GM18508 (cell line): Measurements from ENCODE around the gene TNXB.

Source experiments
- ATAC-seq: cut with Tn5 transposase; IDR thresholded peaks from one replicate; pipeline ENCODE4 v1.9.1; 2021; ENCODE audit warnings: moderate number of reproducible peaks; ENCODE audit not compliant: insufficient read depth, unreplicated experiment

The TNXB gene, protein sequence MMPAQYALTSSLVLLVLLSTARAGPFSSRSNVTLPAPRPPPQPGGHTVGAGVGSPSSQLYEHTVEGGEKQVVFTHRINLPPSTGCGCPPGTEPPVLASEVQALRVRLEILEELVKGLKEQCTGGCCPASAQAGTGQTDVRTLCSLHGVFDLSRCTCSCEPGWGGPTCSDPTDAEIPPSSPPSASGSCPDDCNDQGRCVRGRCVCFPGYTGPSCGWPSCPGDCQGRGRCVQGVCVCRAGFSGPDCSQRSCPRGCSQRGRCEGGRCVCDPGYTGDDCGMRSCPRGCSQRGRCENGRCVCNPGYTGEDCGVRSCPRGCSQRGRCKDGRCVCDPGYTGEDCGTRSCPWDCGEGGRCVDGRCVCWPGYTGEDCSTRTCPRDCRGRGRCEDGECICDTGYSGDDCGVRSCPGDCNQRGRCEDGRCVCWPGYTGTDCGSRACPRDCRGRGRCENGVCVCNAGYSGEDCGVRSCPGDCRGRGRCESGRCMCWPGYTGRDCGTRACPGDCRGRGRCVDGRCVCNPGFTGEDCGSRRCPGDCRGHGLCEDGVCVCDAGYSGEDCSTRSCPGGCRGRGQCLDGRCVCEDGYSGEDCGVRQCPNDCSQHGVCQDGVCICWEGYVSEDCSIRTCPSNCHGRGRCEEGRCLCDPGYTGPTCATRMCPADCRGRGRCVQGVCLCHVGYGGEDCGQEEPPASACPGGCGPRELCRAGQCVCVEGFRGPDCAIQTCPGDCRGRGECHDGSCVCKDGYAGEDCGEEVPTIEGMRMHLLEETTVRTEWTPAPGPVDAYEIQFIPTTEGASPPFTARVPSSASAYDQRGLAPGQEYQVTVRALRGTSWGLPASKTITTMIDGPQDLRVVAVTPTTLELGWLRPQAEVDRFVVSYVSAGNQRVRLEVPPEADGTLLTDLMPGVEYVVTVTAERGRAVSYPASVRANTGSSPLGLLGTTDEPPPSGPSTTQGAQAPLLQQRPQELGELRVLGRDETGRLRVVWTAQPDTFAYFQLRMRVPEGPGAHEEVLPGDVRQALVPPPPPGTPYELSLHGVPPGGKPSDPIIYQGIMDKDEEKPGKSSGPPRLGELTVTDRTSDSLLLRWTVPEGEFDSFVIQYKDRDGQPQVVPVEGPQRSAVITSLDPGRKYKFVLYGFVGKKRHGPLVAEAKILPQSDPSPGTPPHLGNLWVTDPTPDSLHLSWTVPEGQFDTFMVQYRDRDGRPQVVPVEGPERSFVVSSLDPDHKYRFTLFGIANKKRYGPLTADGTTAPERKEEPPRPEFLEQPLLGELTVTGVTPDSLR (N-terminal part only)

DNA sequence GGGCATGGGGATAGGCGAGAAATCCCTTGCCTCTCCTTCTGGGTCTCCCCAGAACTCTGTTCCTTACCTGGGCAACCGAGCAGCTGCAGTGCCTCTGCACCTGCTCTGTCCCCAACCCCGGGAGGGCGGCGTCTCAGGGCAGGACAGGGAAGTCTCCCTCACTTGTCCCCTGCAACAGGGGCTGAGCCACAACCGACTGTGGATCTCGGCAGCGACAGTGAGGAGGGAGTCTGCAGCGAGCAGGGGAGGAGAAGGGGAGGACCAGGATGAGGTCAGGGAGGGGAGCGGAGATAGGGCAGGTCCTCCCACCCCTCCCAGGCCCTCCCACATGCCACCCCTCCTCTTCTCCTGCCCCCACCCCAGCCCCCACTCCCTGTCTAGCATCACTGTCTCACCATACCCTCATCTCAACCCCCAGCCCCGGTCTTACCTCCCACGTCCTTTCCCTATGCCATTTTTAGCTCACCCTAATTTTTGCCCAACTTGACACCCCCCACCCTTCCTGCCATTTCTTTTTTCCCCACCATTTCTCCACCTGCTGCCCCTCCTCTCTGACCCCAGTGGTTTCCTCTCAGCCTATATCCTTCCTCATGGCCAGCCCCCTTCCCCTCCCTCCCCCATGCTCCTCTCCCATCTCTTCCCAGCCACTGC, at the start of gene TNXB:
Gene TNXB, minus strand, starts transcription at position 225 of the 651 bp plus-strand sequence. CDS start 11,140 bp downstream, outside the sequence.
- no peak for ATAC-seq

DNA sequence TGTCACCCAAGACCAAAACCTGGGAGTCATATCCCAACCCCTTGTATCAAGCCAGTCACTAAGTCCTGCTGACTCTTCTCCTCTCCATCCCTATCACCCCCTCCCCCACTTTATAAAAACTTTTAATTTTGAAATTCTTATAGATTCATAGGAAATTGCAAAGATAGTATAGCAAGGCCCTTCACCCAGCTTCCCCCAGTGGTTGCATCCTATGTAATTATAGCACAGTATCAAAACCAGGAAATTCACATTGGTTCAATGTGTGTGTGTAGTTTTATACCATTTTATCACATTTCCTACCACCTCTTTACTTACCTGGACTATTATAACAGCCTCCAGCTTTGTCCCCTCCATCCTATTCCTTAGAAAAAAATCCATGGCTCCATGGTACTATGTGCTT, 48.9 kb upstream of the TNXB start:
- ATAC-seq: no peak

DNA sequence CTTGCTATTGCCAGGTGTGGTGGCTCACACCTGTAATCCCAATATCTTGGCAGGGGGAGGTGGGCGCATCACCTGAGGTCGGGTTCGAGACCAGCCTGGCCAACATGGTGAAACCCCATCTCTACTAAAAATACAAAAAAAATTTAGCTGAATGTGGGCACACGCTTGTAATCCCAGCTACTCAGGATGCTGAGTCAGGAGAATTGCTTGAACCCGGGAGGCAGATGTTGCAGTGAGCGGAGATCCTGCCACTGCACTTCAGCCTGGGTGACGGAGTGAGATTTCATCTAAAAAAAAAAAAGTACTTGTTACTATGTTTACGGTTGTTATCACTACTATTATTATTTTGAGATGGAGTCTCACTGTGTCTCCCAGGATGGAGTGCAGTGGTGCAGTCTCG, 47.8 kb upstream of the TNXB start:
- no peak for ATAC-seq

DNA sequence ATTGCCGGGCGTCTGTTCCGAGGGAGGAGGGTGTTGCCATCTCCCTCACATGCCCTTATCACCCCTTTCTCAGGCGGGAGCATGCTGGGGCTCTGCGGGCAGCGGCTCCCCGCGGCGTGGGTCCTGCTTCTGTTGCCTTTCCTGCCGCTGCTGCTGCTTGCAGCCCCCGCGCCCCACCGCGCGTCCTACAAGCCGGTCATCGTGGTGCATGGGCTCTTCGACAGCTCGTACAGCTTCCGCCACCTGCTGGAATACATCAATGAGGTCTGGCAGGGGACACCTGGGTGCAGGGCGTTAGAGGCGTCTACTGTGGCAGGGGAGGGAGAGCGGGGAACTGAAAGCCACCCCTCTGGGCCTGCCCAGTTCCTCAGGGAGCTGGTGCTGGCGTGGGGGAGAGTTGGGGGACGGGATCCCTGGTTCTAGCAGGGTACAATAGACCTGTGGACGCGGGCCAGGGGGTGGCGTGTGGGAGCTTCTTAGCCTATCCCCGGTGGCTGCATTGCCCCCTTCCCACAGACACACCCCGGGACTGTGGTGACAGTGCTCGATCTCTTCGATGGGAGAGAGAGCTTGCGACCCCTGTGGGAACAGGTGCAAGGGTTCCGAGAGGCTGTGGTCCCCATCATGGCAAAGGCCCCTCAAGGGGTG, 45.5 kb upstream of the TNXB start:
- no peak for ATAC-seq

DNA sequence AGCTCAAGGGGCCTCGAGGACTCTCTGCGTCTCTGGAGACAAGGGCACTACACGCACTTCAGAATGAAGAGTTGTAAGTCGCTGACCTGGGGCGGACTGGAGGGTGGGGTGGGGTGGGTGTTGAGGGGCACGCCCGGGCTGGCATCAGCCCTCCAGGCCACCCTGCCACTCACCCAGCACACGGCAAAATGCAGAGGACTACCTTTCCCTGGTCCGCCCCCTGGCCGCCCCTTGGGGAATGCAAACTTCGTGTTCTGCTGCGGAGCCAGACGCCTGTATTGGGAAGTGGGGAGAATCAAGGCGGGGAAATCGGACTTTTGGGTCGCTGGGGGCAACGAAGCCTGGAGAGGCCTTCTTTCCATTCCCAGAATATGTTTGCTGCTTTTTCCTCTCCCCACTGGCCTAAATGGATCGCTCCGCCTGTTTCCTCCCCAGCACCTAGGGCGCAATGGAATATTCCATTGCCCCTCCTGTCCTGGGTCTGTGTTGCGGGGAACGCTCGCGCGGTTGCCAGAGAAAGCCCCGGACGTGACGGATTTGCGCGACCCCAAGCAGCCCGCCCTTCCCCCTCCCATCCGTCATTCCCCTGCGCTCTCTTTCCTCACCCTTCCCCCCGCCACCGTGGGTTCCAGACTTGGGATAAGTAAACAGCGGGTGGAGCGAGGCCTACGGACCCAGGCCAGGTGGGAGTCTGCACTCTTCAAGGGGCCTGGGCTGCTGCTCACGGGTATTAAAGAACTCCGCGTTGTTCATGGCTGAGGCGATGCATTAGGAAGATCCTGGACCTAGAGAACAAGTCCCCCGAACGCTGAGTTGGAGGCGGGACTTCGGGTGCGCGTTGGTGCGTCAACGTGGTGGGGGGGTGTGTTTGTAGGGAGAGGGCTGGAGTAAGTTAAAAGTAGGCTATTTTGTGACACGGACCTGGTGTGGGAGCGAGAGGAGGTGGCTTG, 44.7 kb upstream of the TNXB start, which contains the start of gene PPT2:
Gene PPT2, plus strand, starts transcription at position 578 of the 950 bp plus-strand sequence. CDS start 454 bp downstream, outside the sequence.
- no peak for ATAC-seq

DNA sequence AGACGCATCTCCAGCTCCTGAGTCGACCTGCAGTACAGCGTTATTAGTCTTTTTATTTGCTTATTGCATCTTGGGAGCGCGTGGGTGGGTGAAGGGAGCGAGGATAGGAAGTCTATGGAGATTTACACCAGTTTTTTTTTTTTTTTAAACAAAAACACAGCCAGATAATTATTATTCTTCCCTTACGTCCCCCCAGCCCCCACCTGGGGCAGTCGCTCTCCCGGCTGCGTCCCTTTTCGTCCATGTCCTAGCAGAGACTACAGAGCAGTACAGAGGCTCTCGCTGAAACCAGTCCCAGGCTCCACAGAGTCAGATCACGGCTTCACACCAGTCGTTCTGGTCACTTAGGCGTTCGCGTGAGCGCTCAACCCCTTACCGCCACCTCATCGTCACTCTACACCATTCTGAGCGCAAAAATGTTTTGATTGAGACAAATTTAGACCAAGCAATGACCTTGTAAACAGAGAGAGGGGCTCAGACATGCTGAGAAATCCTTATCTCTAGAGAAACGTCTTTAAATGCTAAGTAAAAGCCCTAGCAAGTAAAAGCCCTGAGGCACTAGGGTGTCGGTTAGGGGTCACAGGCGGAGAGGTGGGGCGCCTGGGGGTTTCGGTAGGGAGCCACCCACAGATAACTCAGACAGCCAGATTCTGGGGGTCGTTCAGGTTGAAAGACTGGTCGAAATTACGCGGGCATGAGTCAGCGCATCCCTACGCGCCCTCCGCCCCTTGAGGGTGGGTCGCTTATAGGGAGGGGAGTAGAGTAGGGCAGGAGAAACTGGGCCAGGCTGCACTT, 43.8 kb upstream of the TNXB start:
- ATAC-seq: no peak

DNA sequence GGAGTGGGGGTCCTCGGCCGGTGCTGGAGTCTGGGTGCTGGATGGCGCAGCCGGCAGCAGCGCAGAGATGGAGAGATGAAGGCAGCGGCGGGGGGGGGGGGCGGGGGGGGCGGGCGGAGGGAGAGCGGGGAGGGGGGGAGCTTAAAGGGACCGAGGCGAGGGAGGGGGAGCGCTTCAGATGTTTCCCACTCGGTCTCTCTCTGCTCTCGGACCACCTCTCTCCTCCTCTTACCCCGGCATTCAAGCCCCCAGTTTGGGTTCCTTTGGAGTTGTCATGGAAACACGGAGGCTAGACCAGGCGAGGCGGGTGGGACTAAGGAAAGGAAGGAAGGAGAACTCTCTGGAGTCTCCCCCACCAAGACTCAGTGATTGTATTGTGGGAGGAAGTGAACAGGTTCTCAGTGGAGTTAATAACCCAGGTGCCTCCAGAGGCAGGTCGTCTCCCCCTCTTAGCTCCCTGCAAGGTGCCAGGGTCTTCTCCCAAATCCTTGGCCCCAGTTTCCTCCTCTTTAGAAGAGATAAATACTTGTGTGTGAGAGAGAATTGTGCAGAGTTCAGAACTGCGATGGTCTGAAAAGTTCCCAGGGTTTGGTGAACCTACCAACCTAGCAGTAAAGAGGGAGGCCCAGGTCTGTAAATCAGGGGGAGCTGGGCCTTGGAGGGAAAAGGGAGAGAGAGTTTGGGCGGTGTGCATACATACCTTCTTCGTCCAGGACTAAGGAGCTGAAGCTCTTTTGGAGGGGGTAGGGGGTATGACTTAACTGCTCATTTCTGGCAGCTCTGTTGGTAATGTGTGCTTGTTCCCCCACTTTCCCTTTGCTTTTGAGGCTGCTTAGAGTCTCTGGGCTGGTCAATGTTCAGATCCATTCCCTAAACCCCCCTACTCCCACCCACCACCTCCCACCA, 43.0 kb upstream of the TNXB start, which contains the start of gene PRRT1:
Gene PRRT1, minus strand, starts transcription at position 77 of the 906 bp plus-strand sequence. CDS start 112 bp downstream, outside the sequence.
- ATAC-seq: no peak

DNA sequence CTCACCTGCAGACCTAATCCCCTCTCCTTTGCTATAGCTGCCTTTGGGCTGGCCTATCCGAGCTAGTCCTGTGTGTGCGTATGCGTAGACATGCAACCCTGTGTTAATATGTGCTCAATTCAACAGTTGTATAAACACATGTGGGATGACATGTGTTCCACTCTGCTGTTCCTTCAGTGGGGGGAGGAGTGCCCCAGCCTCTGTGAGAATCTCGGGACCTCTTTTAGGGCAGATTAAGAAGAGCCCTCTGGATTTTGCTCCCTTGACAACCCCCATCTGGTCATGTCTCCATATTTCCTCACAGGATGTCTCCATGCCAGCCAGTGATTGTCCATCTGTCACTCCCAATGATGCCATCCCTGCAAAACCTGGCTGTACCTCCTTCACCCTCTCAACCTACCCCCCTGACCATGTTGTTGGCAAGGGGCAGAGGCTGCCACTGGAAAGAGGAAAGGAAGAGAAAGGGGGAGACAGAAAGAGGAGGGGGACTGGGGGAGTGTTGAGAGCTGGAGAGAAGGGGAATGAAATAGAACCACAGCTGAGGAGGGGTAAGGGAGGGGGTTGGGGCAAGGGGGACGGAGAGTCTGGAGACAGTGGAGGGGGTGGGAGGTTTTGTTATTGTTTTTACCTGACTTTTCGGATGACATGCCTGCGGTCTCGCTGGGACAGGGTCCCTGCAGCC, 42.2 kb upstream of the TNXB start:
- ATAC-seq: no peak

DNA sequence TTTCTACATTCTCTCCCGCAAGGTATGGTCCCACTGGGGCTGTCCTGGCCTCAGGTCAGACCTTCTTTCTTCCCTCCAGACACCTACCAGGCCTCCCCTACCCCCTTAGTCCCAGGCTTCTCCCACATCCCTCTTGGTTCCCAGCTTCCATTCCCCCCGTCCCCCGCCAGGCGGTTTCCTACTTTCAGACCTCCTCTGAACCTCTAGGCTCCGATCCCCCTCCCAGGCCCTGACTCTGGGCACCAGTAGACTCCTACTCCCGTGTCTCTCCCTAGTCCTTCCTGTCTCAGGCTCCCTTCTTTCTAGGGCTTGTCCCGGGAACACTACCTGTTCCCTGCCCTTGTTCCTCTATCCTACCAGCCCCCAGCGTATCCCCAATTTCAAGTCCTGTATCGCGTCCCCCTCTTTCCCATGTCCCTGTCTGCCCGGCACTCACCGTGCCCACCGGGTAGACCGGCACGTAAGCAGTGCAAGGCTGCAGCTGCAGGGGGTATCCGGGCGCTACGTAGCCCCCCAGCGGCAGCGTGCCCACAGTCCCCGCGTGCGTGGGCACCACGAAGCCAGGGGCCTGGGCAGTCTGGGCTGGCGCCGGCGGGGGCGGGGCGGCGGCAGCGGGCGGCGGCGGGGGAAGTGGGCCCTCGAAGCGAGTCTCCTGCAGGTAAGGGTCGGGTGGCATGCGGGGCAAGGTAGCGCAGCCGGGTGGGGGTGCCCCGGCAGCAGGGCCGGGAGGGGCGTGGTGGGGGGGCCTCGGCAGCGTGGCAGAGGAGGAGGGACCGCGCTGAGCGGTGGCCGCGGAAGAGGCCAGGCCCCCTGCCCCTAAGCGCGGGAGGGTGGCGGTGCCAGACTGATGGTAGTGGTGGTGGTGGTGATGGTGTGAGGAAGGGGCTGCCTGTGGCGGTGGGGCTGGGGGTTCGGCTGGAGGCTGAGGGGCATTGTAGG, 41.1 kb upstream of the TNXB start:
- no peak for ATAC-seq

DNA sequence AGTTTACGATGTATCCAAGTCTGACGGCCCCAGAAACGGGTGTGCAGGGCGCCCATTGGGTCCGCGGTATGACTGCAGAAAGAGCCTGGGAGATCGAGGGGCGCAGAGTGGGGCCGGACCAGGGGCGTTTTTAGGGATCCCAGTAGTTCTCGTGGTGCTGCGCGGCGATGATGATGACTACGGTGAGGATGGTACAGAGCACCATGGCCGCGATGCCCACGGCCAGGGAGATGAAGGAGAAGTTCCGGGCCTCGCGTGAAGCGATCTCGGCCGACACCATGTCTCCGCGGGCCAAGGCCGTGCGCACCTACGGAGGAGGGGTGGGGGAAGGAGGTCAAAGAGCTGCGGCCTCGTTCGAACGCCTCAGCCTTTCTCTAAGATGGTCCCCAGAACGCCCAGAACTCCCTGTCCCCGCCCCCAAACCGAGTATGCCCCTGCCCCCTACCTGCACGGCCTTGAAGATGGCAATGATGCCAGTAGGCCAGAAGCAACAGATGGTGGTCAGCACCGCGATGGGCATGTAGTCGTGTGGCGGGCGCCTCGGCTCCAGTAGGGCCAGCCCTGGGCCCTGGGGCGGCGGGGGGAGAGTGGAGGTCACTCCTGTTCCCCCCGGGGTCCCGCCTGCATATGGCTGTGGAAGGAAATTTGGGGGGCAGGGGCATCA, 40.1 kb upstream of the TNXB start:
- no peak for ATAC-seq

DNA sequence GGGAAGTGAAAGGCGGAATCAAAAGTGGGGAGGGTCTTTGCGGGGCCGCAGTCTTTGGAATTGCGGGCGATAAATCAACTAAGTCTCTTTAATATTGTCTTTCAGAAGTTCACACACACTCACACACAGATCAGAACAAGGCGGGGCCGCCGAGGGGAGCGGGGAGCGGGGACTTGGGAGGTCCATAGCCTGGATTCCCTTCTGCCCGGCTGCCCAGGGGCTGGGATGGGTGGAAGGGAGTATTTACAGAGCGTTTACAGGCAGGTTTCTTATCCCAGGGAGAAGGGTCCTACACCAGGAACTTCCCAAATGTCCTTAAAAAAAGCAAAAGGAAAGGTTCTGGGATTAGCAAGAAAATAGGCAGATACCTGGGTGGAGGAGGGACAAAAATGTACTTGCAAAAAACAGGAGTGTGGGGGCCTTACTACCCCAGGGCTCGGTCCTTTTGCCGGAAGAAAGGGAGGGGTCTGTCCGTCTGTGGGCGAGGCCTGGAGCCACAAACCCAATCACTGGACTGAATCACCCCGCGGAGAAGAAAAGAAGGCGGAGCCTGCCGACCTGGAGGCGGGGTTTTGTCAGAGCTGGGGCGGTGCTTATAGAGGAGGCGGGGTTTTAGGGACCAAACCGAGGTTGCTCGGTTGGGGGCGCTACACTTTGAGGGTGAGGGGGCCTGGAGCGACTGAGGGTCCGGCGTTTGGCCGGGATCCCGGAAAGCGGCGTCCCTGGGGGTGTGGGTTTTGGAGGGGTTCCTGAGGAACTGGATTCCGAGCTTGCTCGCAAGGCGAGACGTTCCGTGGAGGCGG, 39.4 kb upstream of the TNXB start:
- no peak for ATAC-seq

DNA sequence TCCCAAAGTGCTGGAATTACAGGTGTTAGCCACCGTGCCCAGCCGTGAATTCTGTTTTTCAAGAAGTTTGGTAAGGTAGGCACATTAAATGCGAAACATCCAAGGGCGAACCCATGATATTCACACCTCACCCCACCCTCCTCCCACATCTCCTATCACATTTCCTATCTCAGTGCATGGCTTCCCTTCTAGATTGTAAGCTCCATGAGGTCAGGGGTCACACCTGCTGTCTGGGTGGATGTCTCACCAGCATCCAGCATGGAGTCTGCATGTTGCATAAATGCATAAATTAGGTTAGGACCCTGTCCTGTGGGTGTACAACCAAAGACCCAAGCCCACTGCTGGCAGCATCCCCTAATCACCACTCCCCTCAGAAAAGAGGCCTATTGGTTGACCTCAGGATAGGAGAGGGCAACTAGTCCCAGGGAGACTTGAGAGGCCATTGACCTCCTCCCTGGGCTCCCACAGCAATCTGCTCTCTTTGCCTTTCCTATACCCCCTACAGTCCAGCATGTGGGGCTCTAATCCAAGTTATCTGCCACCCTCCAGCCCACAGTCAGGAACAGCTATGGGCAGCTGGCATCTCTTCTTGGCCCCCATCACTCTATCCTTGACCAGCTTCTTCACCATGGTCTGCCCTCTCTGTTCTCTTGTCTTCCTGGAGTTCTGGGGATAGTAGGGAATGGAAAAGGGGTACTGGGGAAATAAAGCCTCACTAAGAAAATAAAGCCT, 38.4 kb upstream of the TNXB start:
- ATAC-seq: no peak

DNA sequence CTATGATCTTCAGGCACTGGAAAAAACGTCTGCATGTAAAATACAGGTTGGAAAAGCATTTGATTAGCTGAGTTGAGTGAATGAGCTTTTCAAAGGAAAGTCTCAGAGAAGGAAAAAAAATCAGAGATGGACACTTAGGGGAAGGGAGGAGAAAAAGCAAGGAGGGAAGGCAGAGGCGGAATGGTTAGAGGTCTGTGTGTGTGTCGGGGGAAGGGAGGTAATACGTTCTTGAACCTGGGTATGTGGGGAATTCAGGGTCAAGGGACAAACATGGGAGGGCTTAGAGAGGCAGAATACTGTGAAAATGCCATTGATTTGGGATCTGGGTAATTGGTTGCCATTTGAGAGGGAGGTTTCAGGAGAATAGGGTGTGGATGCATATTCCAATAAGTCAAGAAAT, 37.5 kb upstream of the TNXB start:
- ATAC-seq: no peak
